ENCODE results near the gene CEP76.

Gene CEP76

GRCh38 chr18:12656938-12657683 is 45.4 kb downstream of the CEP76 start:
- FAIRE-seq = no peak
- TF ChIP-seq, protein P1, sequence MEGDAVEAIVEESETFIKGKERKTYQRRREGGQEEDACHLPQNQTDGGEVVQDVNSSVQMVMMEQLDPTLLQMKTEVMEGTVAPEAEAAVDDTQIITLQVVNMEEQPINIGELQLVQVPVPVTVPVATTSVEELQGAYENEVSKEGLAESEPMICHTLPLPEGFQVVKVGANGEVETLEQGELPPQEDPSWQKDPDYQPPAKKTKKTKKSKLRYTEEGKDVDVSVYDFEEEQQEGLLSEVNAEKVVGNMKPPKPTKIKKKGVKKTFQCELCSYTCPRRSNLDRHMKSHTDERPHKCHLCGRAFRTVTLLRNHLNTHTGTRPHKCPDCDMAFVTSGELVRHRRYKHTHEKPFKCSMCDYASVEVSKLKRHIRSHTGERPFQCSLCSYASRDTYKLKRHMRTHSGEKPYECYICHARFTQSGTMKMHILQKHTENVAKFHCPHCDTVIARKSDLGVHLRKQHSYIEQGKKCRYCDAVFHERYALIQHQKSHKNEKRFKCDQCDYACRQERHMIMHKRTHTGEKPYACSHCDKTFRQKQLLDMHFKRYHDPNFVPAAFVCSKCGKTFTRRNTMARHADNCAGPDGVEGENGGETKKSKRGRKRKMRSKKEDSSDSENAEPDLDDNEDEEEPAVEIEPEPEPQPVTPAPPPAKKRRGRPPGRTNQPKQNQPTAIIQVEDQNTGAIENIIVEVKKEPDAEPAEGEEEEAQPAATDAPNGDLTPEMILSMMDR (IDR thresholded peaks at IDR 0.05; ENCODE audit: insufficient read depth, missing control alignments) = no peak
- no peak for DNase-seq (ENCODE audit: insufficient read length, low spot score)

DNA sequence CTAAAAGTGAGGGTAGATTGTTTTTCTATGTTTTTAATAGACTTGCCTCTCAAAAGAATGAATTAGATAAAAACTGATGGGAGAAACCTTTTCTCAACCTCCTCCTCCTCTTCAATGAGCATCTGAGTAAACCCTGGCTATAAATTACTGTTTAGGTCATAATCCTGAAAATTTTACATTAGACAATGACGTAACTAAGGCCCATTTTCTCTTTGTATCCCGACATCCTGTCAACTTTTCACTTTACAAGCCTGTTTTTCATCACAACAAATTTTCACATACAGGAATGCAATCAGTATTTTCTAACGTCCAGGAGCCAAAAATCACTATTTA is 46.0 kb downstream of the CEP76 start:
- DNase-seq (ENCODE audit: insufficient read length, low spot score) (no peak), FAIRE-seq (peak; percentile 32)
- TF ChIP-seq, protein P1 (IDR thresholded peaks at IDR 0.05; ENCODE audit: insufficient read depth, missing control alignments) = no peak

- FAIRE-seq (no peak), DNase-seq (ENCODE audit: insufficient read length, low spot score) (no peak)
- TF ChIP-seq, protein P1 (IDR thresholded peaks at IDR 0.05; ENCODE audit: insufficient read depth, missing control alignments) = no peak
These were observed 47.6 kb downstream of the CEP76 start for GRCh38 chr18:12654971-12655370.

GRCh38 chr18:12652861-12653401 is 49.6 kb downstream of the CEP76 start:
- no peak for DNase-seq (ENCODE audit: insufficient read length, low spot score)
- no peak for FAIRE-seq
- TF ChIP-seq, protein P1 (IDR thresholded peaks at IDR 0.05; ENCODE audit: insufficient read depth, missing control alignments) = no peak

DNA sequence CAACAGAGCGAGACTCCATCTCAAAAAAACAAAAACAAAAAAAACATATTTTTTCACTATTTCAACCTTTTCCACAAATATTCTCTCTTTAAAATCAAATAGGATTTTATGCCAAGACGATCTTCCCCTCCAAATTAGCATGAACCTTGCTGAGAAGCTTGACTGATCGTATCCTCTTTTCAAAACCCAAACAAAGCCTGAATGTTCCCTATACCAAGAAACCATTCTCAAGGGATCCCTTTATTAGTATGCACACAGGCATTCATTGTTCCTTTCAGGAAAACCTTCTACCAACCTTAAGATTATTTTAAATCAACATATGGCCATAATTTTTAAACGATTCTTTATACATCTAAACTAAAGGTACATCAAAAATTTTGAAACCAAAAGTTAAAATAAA is 50.9 kb downstream of the CEP76 start:
- DNase-seq (ENCODE audit: insufficient read length, low spot score) = no peak
- TF ChIP-seq, protein P1 (IDR thresholded peaks at IDR 0.05; ENCODE audit: insufficient read depth, missing control alignments) = no peak
- FAIRE-seq = no peak

DNA sequence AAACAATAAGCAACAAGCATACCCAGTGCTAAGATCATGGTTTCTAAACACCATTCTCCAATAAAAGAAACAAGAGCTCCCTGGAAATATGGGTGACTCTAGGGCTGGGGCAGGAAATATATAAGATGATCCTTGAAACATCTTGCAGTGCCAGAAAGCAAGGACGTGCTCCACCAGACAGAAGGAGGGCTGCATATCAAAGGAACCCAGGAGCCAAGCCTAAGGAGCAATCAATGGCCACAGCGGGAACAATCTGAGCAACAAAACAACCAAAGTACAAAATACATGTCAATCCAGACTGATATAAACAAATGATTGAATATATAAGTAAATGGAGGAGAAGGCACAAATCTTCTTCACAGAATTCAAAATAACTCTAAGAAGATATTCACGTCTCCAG is 54.8 kb downstream of the CEP76 start:
- FAIRE-seq = no peak

More for the DNA sequence above, 54.8 kb downstream of the CEP76 start:
- TF ChIP-seq, protein P1 (IDR thresholded peaks at IDR 0.05; ENCODE audit: insufficient read depth, missing control alignments) = no peak
- no peak for DNase-seq (ENCODE audit: insufficient read length, low spot score)
